ENCODE measurements around the gene FAM25G.

- TF ChIP-seq CTCF (IDR thresholded peaks at IDR 0.05; ENCODE audit: borderline replicate concordance, extremely low read depth, low read length, poor library complexity, severe bottlenecking) (no peak), EZH2 (IDR thresholded peaks at IDR 0.05; ENCODE audit: borderline replicate concordance, low read depth, low read length, severe bottlenecking) (no peak)
Observed at GRCh38 chr10:47450442-47450841, 41.1 kb downstream of the FAM25G start.
